Hematopoietic multipotent progenitor cell treated with erythropoietin and hydrocortisone succinate and interleukin-3 and kit ligand, for 6 days (in vitro differentiated cells): ENCODE data around the gene SLC50A1.

Experiments
- DNase-seq: peaks from one replicate; pipeline ENCODE4 v3.0.0-alpha.2; 2015

Gene SLC50A1, protein sequence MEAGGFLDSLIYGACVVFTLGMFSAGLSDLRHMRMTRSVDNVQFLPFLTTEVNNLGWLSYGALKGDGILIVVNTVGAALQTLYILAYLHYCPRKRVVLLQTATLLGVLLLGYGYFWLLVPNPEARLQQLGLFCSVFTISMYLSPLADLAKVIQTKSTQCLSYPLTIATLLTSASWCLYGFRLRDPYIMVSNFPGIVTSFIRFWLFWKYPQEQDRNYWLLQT

DNA sequence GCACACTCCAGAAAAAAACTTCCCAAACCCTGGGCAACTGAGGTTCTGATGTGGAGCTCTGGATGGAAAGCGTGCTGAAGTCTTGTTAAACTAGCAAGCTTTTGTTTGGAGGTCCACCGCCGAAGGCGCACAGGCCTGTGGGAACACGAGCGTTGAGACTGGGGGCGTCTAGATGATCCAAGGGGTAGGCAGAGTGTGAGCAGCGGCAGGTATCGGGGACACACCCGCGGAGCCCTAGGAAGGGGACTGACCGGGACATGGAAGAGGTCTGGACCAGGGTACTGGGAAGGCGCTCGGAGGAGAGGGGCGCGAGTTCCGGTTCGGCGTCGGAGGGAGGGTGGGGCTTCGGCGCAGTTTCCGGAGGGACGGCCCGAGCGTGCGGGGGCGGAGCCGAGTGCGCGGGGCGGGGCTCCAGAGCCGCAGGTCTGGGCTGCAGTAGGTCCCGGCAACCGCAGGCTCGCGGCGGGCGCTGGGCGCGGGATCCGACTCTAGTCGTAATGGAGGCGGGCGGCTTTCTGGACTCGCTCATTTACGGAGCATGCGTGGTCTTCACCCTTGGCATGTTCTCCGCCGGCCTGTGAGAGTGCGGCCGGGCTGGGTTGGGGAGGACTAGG is at the start of gene SLC50A1:
Gene SLC50A1, plus strand, starts transcription at position 438 of the 614 bp plus-strand sequence. Its CDS starts 60 bp downstream, at position 498.
- peak; percentile 93 for DNase-seq

DNA sequence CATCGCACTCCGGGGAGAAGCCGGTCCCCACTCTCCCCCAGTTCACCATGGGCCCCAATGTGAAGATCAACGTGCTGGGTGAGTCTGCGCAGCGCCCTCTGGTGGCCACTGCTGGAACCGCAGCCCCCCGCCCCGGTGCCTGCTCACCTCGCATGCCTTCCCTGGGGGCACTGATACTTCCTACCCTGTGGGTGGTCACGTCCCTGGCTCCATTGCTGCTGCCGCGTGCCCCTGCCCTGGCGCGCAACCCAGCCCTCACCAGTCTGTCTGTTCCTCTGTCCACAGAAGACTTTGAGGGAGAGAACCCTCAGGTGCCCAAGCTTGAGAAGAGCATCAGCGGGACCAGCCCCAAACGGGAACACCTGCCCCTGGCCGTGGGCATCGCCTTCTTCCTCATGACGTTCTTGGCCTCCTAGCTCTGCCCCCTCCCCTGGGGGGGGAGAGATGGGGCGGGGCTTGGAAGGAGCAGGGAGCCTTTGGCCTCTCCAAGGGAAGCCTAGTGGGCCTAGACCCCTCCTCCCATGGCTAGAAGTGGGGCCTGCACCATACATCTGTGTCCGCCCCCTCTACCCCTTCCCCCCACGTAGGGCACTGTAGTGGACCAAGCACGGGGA is 49.4 kb upstream of the SLC50A1 start:
- peak; percentile 79 for DNase-seq

DNA sequence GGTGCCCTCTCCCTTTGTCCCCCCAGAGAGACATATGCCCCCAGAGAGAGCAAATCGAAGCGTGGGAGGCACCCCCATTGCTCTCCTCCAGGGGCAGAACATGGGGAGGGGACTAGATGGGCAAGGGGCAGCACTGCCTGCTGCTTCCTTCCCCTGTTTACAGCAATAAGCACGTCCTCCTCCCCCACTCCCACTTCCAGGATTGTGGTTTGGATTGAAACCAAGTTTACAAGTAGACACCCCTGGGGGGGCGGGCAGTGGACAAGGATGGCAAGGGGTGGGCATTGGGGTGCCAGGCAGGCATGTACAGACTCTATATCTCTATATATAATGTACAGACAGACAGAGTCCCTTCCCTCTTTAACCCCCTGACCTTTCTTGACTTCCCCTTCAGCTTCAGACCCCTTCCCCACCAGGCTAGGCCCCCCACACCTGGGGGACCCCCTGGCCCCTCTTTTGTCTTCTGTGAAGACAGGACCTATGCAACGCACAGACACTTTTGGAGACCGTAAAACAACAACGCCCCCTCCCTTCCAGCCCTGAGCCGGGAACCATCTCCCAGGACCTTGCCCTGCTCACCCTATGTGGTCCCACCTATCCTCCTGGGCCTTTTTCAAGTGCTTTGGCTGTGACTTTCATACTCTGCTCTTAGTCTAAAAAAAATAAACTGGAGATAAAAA is 48.7 kb upstream of the SLC50A1 start:
- no peak for DNase-seq

DNA sequence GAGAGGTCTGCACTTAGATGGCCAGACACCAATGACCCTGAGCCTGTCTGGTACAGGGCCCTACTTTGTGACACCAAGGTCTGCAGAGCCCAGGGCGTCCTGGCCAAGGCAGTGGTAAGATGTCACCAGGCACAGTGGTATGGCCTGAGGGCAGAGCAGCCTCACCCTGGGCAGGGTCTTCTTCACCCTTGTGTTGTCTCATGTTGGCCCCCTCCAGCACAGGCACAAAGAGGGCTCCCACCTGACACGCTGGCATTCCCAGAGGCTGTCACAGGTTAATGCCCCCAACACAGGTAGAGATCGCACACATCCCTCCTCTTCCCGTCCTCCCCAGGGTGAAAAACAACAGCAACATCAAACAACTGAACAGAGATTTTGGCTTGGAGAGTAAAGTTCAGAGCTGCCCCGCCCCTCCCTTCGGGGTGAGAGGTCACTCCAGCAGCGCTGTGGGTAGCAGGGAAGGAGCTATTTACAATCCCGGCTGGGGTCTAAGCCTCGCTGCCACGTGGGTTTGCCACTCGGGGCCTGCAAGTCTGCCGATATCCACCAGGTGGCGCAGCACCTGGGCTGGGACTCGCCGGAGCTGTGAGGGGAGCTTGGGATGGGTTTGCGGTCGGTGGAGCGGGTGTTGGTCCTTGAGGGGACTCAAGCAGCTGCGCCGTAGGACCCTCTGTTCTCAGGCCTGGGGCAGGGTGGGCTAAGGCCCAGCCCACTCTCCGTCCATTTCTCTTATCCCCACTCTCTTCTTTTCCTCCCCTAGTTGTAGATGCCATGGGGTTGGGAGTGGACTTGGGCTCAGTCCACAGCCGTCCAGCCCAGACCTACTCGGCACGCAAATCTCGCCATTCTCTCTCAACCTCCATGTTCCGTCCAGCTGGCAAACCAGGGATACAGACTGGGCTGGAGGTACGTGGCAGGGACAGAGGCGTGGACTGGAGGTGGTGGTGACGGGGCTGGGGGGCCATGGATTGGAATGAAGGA is 44.3 kb upstream of the SLC50A1 start:
- DNase-seq, result peak; percentile 83

DNA sequence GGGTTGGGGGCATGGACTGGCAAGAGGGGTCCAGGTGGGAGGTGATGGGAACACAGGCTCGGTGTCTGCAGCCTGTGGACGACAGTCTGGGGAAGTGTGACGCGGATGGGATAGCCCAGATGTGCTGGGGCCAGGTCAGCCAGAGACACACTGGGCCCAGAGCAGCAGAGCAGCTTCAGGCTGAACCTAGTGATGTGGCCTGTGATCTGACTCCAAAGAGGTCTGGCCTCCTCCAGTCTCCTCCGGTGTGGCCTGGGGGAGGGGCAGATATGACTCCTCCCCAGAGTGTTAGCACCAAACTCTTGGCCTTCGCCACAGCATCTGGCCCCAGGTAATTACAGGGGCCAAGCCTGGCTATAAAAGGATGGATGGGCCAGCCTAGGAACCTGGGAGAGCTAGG is 43.5 kb upstream of the SLC50A1 start:
- no peak for DNase-seq

DNA sequence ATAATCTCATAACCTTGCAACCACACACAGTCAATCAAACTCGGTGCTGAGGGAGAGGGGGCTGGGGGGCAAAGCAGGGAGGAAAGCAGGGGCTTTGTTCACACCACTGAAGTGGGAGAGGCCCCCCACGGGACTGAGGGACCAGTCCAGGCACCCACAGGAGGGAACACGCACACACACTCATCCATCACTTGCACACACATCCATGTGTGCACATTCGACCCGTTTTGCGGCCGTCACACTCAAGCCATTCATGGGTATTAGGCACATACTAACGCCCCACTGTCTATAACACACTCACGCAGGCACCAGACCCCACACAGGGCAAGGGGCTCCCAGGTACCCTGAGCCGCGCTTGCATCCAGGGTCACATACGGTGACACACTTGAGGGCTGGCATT is 43.0 kb upstream of the SLC50A1 start:
- no peak for DNase-seq

DNA sequence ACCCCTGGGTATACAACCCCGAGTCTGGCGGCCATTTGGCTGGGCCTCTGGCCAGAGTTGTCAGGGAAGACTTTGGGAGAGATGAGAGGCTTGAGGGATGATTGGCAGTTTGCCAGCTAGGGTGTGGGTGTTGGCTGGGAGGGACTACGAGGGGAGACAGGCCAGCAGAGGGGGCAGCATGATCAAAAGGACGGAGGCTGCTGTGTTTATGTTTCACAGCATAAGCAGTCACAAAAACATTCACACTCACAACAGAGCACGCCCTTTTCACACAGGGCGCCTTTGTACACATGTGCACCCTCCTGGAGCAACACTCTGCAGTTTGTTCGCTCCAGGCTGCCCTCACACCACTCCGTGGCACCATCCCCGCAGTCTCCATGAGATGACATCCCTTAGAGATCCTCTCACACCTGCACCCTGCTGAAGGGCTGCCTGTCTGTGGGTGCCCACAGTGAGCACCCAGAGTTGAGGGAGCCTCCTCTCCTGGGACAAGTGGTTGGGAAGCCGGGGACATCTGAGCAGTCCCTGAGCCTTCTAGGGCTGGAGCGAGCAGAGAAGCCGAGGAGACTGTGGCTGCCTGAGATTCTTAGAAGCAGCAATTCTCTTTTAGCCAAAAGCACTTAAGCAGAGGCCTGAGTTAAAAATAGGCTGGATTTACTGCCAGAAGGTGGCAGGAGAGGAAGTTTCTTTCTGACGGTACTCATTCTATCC is 41.6 kb upstream of the SLC50A1 start:
- DNase-seq, result peak; percentile 66

DNA sequence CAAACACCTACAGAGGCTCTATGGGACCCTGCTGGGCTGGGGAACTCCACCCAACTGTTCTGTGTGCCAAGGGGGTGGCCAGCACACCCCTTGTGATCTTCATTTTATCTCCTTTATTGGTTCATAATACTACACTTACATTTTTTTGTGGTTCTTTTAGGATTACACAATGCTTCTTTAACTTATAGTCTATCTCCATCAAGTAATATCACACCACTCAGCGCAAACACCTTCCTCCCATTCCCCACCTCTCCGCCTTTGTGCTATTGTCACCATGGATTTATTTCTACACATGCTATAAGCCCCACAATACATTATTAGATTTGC is 41.1 kb upstream of the SLC50A1 start:
- no peak for DNase-seq

DNA sequence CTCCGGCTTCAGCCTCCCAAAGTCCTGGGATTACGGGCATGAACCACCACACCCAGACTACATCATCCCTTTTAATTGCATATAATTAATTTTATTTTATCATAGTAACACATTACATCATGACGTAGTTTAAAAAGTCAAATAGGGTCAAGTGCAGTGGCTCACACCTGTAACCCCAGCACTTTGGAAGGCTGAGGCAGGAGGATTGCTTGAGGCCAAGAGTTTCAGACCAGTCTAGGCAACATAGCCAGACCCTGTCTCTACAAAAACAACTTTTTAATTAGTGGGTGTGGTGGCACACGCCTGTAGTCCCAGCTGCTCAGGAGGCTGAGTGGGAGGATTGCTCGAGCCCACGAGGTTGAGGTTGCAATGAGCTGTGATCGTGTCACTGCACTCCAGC is 36.3 kb upstream of the SLC50A1 start:
- no peak for DNase-seq

DNA sequence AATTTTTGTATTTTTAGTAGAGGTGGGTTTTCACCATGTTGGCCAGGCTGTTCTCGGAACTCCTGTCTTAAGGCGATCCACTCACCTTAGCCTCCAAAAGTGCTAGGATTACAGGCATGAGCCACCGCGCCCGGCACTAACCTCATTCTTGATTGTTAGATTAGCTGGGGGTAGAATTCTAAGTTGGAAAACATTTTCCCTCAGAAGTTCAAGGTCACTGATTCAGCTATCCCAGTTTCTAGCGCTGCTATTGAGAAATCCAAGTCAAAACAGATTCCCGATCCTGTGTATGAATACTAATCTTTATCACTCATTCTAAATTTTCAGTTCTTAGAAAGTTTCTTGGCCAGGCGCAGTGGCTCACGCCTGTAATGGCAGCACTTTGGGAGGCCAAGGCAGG is 32.3 kb upstream of the SLC50A1 start:
- no peak for DNase-seq

DNA sequence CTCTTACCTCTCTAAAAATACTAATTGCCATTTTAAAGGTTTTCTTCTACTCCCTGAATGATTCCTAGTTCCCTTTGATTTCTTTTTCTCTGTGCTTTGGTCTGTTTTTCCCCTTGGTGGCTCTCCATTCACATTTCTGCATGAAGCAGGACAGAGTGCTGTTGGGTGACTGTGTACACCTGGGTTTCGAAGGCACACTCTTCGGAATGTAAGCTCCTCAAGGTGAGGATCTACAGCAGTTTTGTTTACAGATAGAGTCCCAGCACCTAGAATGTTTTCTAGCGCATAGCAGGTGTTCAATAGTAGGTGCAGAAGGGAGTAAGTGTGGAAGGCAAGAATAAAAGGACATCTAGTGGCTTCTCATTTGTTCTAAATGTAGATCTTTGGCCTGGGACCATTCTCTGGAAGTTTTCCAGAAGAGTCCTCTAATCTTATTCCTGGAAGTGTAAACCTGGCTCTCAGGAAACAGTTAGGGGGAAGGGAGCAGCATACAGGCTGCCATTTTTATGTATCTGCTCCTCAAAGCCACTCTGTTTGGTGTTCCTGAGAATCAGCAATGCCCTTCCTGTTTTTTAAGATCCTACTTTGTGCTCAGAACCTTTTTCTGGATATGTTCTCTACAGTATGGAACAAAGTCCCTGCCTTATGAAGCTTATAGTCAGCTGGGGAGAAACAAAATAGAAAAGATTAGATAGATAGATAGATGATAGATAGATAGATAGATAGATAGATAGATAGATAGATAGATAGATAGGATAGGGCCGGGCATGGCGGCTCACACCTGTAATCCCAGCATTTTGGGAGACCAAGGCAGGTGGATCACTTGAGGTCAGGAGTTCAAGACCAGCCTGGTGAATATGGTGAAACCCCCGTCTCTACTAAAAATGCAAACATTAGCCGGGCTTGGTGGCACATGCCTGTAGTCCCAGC is 30.8 kb upstream of the SLC50A1 start:
- DNase-seq, result no peak

DNA sequence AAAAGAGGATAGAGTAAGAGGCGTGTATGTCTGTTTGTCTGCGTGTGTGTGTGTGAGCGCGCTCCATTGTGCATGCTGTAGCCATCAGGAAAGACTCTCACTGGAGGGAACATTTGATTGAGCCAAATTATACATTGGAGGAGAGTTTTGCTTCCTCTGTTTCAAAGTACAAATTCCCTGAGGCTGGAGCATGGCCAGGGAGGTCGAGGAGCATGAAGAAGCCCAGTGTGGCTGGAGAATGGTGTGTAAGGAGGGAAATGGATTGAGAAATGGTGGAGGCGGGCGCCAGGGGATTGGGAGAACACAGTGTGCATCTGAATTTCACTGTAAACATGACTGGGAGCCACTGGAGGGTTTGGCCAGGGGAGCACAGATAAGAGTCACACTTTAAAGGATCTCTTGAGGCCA is 30.0 kb upstream of the SLC50A1 start:
- no peak for DNase-seq

DNA sequence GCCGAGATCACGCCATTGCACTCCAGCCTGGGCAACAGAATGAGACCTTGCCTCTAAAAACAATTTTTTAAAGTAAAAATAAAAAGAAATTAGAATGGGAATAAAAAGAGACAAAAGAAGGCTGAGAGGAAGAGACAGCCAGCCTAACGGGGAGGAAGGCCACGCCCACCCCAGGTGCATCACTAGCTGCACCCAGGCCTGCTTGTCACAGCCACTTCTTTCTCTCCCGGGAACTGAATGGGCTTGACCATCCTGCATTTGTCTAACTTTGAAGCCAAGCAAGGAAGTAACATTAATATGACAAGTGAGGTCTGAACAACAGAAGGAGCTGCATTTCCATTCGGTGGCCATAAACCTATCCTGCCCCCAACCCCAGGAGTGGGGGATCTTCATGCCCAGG is 28.8 kb upstream of the SLC50A1 start:
- DNase-seq, result no peak

DNA sequence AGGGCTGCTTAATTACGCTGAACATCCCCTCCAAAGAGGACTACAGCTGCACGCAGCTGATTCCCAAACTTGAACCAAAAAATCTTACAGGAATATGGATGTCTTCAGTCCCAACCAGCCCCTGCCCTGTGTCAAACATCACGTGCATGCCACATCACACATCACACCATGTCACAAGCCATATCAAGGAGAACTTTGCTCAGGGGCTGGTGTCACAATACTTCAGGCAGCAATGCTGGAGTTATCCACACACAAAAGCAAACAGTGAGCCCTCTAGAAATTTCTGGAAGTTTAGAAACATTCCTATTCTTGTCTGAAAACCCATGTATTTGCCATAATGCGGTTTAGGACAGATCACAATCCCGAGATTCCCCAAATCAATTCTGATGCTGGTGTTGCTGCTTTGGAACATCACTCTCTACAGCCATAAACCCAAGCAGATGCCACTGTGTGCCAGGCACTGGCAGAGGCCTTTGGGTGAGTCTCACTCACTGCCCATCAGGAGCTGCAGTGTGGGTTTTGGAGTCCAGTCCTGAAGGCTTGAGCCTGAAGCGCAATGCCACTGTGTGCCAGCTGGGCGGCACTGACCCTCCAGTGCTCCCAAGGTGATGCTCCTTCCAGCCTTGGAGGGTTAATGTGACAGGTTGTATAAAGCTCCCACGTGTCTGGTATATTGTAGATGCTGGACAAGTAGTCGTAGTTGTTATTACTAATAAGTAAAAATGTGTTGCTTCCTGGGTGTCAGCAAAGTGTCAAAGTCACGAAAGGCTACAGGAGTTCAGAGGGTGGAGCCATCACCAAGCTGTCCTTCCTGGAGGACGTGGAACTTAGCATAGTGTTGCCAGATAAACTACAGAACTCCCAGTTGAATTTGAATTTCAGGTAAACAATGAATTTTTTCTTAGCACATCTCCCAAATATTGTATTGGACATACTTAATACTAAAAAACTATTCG is 28.1 kb upstream of the SLC50A1 start:
- DNase-seq, result no peak

DNA sequence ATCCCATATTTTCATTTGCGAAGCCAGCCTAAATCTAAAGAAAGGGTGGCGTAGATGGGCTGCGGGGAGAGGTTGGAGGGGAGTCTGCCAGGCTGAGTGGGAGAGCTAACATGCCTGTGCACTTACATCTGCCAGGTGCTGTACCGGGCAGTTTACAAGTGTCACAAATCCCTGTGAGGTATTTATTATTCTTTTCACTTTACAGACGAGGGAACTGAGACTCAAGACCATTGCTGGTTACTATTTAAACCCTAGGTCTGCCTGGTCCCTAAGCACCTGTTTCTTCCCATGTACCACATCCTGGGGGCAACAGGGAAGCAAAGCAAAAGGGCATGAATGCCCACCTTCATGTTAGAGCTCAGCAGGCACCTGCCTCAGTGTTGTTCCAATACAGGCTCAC is 27.4 kb upstream of the SLC50A1 start:
- no peak for DNase-seq

DNA sequence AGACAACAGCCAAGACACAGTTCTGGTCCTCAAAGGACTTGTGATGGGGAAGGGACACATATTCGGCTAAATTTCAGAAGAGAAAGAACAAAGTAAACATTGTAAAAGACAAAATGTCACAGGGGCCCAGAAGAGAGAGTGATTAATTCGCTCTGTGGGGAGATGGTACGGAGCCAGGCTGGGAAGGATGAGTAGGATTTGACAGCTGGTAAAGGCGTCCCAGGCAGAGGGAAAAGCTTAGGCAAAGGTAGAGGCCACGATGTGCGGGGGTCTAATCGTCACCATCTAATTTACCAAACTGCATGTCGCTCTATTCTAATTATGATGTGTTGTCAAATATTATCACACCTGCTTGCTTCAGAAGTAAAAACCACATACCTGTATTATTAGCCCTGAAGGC is 25.3 kb upstream of the SLC50A1 start:
- no peak for DNase-seq

DNA sequence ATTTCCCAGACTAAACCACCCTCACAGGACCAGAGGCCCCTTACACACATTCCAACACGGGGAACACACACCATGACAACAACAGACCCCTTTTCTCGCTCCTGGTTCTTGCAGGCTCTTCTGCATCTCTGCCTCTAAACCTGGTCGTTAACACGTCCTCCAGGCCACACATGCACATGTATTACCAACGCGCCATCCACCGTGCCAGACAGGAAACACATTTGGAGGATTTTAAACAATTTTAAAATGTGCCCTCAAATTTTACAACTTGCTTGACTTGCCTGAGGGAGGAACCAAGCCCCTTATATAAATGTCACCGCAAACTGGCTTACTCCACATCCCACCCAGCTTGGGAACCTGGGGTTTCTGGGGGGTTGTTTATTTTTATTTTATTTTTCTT is 24.8 kb upstream of the SLC50A1 start:
- DNase-seq, result no peak

DNA sequence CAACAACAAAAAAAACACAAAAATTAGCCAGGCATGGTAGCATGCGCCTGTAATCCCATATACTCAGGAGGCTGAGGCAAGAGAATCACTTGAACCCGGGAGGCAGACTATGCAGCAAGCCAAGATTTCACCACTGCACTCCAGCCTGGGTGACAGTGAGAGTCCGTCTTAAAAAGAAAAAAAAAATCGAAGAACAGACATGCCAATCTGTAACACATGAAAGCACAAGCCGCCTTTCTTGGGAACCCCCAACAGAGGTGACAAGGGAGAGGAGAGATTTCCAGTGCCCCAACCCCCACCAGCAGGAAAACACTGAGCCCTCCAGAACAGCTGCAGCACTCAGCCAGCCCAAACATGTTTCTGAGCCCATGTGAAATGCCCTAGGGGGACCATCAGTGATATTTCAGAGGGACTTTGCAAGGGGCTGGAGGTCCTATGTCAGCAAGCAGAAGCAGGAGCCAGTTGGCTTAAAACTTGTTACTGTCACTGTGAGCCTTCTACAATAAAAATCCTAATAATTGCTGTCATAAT is 22.1 kb upstream of the SLC50A1 start:
- DNase-seq, result no peak

DNA sequence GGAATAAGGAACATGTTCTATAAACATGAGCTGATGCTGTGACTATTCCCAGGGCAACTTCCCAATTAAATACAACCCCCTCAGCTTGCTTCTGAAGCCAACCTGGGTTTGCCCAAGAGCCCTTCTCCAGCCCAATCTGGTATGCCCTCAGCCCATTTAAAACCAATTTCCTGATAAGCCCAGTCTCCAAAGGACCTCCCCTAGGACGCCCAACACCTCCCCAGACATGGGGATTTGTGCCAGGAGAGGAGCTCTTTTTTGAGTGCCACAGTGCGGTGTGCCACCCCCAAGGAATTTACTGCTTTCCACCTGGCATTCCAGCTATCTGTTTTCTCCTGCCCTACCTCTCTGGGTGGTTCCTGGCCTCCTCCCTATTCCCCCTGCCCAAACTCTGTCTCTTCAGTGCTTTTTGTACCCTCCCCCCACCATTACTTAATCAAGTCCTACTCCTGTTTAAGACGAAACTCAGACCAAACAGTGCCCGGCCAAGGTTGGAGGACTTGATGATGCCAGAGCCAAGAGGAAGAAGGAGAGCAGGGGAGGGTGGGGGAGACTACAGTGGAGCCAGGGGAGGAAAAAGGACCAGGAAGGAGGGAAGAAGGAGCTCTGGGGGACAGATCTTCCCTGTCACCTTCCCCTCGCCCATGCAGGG is 19.4 kb upstream of the SLC50A1 start:
- no peak for DNase-seq
